LHCN-M2 (cell line): ENCODE results near the gene UFSP1. TPM values are rescaled to one million over a fixed set of nuclear protein-coding genes. Genes with fewer than 3 reads are reported as not detected.
A peak's percentile ranks its signal among the peaks of the same experiment; 100 is the strongest.

Experiments
- DNase-seq: peaks from one replicate; pipeline ENCODE4 v3.0.0-alpha.2; 2012; ENCODE audit warnings: low read depth
- total RNA-seq: library from RNA; depleted of rRNA; stranded (reverse); fragments of >200 nt; gene quantifications from 2 replicates; pipeline ENCODE4 v1.2.3, GENCODE V29; 2014

UFSP1 gene
- total RNA-seq, 1 experiment from 2014 or later, result 6.7 TPM

- no peak for DNase-seq
These were observed 6.6 kb downstream of the UFSP1 start for GRCh38 chr7:100882785-100883526.

DNA sequence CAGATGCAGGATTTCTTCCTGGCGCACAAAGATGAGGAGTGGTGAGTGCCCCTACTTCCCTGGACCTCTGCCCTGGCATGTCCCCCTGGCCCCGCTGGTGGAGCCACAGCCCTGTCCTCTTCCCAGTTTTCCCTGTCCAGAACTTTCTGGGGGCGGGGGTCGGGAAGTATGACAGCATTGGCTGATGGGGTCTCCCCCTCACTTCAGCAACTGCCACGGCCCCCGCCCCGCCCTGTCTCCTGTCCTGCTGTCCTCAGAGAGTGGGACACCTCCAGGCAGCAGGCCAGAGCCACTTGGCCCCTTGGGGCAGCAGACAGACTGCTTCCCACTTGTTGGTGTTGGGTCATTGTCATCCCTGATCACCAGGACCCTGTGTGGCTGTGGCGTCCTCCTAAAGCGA lies 7.3 kb downstream of the UFSP1 start:
- DNase-seq, result no peak

DNA sequence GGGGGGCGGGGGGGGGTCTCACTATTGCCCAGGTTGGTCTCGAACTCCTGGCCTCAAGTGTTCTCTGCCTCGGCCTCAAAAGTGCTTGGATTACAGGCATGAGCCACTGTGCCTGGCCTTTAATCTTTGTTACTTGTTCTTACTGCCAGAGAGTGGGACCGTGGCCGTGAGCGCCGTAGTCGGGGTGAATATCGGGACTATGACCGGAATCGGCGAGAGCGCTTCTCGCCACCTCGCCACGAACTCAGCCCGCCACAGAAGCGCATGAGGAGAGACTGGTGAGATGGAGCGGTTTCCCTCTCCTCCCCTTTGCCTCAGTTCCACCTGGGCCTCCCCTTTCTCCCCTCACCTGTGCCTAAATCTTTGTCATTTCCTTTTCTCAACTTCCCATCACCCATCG lies 8.4 kb downstream of the UFSP1 start:
- DNase-seq, result no peak

DNA sequence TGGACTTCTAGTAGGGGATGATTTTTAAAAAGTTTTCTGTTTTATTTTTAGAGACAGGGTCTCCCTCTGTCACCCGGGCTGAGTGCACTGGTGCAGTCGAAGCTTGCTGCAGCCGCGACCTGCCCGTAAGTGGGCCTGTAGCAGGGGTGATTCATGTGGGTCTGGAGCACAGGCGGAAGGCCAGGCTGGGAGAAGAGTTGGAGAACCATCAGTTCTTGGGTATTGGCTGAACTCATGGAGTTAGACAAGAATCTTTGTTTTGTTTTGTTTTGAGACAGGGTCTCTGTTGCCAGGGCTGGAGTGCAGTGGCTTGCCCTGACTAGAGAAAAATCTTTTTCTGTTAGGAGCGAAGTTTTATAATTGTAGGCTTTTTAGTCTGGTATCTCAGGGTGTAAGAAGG lies 8.9 kb downstream of the UFSP1 start:
- DNase-seq, result no peak

- DNase-seq, result no peak
These were observed 9.7 kb downstream of the UFSP1 start for GRCh38 chr7:100879685-100880261.

DNA sequence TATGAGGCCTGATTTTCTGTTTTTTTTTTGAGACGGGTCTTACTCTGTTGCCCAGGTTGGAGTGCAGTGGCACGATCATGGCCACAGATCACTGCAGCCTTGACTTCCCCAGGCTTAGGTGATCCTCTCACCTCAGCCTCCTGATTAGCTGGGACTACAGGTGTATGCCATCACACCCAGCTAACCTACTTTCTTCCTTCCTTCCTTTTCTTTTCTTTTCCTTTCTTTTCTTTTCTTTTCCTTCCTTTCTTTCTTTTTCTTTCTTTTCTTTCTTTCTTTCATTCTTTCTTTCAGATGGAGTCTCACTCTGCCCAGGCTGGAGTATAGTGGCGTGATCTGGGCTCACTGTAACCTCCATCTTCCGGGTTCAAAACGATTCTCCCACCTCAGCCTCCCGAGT lies 10.8 kb downstream of the UFSP1 start:
- no peak for DNase-seq

GRCh38 chr7:100878013-100878412 lies 11.5 kb downstream of the UFSP1 start:
- no peak for DNase-seq

- no peak for DNase-seq
These were observed 14.2 kb downstream of the UFSP1 start for GRCh38 chr7:100875356-100875751.

DNA sequence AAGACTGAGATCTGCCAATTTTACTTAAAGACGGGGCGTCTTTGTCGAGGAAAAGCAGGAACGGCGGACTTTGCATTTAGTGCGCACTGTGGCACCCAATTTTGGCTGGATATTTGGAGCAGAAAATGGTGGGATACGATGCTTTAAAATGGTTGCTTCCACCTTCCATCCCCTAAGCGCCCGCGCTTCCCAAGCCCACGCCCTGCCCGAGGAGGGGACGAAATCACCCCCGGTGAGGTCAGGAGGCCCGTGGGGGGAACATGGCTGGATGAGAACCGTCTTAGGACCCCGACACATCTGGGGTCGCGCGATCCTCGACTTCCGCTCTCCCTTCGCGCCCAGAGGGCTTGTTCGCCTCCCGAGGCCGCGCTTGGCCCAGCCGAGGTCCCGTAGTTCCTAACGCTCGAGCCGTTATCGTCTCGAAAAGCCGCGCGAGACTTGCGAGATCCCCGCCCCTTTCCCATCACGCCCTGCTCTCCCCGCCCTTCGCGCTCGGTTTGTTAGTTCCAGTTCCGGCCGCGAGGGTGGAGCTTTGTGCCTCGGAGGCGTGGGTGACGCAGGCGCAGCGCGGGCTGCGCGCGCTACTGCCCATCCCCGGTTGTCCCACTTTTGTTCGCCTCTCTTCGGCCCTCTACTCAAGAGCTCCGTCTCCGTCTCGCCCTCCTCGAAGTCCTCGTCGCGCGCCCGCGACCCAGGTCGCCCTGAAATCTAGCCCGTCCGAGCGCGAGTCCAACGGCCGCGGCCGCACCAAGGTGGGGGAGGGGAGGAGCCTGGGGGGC lies 14.7 kb downstream of the UFSP1 start, which contains the start of gene SRRT:
Gene SRRT (plus strand): TSS at position 527 of the 779 bp plus-strand sequence. CDS start 488 bp downstream, outside the sequence.
- DNase-seq, result peak; percentile 99

GRCh38 chr7:100874300-100874576 lies 15.3 kb downstream of the UFSP1 start:
- DNase-seq, result no peak

- DNase-seq, result no peak
These were observed 15.8 kb downstream of the UFSP1 start for GRCh38 chr7:100873599-100874299.

- DNase-seq, result no peak
These were observed 21.6 kb downstream of the UFSP1 start for GRCh38 chr7:100867776-100868485.

- peak; percentile 97 for DNase-seq
These were observed 22.3 kb downstream of the UFSP1 start, which contains the start of gene TRIP6 for GRCh38 chr7:100867040-100867775. TRIP6 (plus strand) TSS chr7:100867387; CDS start chr7:100867498, 111 bp downstream.

DNA sequence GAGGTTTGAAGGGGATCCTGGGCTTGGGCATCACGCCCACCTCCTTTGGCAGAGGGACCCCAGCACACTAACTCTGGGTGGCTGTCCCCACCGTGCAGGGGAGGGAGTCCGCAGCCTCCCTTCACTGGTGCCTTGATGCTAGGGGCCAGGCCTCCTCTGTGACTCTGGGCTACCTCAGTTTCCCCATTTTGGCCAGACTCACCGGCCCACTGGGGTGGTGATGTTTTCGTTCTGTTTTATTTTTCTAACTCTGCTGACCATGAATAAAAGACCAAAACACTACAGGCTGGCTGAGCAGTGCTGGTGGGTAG lies 22.8 kb downstream of the UFSP1 start:
- no peak for DNase-seq

- peak; percentile 71 for DNase-seq
These were observed 23.4 kb downstream of the UFSP1 start for GRCh38 chr7:100865938-100866728.

DNA sequence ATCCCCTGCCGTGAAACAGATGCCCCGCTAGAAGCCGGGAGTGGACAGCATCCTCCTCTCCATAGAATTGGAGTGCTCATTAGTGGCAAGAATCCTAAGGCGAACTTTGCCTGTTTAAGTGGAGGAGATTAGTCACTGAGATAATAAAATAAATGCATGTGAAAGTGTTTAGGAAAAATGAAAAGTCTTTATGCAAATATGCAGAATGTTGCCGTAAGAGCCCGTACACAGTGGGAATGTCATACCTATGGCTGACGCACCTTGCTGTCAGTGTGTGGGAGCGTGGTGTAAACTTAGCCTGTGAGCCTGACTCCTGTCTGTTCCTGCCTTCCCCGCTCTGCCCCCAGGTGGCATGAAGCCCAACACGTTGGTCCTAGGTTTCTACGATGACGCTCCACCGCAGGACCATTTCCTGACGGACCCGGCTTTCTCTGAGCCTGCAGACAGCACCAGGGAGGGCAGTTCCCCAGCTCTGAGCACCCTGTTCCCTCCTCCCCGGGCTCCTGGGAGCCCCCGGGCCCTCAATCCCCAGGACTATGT lies 24.1 kb downstream of the UFSP1 start:
- no peak for DNase-seq

GRCh38 chr7:100864263-100864845 lies 25.2 kb downstream of the UFSP1 start:
- DNase-seq, result no peak

GRCh38 chr7:100863406-100863950 lies 26.0 kb downstream of the UFSP1 start:
- DNase-seq, result no peak

DNA sequence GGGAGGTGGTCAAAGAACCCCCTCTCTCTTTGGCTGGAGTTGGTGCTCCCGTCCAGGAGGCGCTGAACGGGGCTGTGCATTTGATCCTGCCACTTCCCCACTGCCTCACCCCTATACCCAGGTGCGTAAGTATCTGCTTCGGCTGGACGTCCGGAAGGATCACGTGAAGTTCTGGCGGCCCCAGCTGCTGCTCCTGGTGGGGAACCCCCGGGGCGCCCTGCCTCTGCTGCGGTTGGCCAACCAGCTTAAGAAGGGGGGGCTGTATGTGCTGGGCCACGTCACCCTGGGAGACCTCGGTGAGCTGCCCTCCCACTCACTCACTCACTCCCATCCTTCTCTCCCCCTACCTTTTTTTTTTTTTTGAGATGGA lies 27.9 kb downstream of the UFSP1 start:
- DNase-seq, result no peak
